DMS153 (cell line): Measurements from ENCODE around the gene CTU1.
"Not testable (repeated sequence)": the region's sequence is repeated elsewhere in the genome, so short reads cannot be mapped to it uniquely, and the experiment has no call there.

ENCODE experiments used
- DNase-seq: peaks from one replicate; lab custom pipeline; 2025; lab: John Stamatoyannopoulos, UW

CTU1 gene

DNA sequence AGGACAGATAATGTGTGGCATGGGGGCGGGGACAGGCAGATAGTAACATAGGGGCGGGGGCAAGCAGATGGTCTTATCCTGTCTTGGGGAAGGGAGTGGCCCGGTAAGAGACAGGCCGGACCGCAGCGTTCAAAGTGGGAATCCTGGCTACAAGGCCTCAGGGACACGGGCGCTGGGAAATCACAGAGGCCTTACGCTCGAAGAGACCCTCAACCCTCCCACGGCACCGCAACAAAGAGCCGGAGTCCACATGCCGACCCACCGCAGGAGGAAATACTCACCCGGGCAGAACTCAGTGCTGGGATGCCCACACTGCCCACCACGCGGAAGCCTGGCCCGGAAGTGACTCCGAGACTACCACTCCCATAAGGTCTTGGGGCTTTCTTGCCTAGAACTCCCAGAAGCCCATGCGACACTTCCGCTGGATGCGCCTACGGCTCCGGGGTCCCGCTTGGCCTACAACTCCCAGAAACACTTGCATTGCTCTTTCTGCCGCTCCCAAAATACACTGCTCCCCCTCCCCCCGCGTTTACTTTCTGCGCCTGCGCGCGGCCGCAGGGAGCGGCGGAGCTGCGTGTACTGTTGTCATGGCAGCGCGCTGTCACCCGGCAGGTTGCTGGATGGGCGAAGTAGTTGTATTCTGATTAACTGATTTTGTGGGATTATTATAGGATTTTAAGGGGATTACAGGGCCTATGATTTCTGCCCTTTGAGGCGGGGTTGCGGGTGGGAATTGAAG lies at the start of gene CTU1:
TSS of gene CTU1 (minus strand) at position 344 of the 739 bp plus-strand sequence. CDS start 3,840 bp downstream, outside the sequence.
- peak; percentile 98 for DNase-seq

DNA sequence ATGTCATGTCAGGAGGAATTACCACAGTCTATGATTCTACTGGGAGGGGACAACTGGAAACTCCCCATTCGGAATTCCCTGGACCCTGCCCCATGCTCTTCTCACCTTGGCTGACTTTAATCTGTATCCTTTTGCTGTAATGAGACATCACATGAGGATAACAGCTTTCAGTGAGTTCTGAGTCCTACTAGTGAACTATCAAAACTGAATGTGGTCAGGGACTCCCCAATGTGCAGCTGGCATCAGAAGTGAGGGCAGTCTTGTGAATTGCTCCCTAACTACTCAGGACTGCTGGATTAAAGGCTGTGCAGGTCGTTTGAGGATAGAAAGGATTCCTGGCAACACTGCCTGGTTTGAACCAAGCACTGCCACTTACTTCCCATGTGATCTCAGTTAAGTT lies 49.1 kb upstream of the CTU1 start:
- DNase-seq = no peak

DNA sequence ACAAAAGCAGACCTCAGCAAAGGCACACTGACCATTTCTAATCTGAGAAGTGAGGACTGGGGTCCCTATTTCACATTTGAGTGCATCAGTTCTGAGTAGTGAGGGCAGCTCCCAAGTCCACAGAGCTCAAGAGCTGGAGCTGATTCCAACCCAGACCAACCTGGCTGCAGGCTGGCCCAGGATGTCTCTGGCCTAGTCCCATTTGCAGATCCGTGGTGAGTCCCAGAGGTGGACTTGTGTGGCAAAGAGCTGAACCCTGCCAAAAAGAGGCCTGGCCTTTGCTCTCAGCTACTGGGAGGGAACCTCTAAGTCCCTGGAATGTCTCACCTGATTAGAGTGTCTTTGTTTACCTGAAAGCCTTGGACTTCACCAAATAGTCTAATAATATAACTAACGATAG lies 48.5 kb upstream of the CTU1 start:
- no peak for DNase-seq

DNA sequence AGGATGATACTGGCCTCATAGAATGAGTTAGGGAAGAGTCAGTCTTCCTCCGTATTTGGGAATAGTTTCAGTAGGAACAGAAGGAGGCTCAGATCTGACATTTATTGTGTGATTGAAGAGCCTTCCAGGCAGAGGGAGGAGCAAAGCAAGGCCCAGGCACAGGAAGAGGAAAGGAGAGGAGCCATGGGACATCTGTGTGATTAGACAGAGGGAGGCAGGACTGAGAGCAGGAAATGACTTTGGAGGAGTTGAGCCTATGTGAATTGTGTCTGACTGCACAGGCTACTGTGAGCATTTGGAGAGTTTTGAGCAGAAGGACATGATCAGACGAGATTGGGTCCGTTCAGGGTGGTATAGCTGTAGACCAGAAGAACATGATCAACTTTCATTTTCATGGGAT lies 42.4 kb upstream of the CTU1 start:
- no peak for DNase-seq

DNA sequence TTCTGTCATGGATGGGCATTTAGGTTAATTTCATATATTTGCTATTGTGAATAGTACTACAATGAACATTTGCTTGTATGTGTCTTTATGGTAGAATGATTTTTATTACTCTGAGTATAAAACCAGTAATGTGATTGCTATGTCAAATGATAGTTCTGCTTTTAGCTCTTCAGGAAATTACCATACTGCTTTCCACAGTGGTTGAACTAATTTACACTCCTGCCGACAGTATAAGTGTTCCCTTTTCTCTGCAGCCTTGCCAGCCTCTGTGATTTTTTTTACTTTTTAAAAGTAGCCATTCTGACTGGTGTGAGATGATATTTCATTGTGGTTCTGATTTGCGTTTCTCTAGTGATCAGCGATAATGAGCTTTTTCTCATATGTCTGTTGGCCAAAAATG lies 40.4 kb upstream of the CTU1 start:
- no peak for DNase-seq

DNA sequence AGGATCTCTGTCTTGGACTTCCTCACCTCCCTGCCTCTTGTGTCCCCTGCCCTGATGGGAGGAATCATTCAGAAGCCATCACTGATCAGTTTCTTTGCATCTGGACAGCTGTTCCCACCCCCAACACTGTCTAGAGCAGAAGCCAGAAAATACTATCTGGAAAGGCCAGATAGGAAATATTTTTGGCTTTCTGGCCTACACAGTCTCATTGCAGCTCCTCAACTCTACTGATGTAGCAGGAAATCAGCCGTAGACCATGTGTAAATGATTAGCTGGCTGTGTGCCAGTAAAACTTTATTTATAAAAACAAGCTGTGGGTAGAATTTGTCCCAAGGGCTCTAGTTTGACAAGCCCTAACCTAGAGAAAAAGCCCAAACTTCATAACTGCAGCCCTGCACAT lies 39.5 kb upstream of the CTU1 start:
- DNase-seq = no peak

DNA sequence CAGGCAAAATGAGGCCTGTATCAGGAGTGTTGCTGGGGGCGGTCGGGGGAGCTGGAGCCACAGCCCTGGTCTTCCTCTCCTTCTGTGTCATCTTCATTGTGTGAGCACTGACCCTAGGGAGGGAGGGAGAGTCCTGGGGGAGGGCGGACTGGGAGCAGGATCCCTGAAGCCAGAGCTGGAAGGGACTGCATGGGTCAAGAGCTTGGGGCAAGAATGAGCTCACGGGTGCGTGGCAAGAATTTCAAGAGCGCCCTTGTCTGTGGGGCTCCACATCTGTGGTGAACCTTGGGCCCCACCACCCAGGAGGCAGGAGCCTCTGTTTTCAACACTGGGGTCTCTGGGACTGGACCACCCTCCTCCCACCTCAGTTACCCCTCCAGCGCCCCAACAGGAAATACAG lies 38.5 kb upstream of the CTU1 start:
- DNase-seq = no peak

DNA sequence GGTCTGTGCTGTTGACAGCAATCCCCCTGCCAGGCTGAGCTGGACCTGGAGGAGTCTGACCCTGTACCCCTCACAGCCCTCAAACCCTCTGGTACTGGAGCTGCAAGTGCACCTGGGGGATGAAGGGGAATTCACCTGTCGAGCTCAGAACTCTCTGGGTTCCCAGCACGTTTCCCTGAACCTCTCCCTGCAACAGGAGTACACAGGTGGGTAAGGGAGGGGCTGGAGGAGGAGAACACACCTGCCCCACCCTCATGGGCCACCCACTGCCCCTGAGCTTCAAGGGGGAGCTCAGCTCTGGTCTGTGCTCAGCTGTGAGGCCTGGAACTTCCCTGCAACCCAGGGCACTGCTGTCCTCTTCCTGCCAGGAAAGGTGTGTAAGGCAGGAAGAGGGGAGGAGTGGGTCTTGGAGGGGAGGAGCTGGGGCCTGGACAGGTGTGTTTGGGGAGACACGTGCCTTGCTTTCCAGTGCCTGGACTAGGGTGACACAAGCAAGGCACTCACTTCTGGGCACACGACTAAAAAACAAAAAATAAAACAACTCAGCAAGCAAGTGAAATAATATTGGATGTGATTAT lies 37.8 kb upstream of the CTU1 start:
- no peak for DNase-seq

DNA sequence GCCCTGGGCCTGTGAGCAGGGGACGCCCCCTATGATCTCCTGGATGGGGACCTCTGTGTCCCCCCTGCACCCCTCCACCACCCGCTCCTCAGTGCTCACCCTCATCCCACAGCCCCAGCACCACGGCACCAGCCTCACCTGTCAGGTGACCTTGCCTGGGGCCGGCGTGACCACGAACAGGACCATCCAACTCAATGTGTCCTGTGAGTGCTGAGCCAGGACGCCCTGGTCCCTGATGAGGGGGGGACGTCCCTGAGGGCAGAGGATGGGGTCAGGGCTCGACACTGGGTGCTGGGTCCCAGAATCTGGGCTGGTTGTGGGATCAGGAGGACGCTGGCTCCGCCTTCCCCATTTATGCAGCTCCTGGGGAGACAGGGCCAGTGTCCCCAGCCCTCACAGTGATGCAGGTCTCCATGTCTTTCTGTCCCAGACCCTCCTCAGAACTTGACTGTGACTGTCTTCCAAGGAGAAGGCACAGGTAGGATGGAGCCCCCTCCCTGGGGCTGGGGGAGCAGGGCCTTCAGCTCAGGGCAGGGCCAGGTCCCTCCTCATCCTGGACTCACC lies 36.4 kb upstream of the CTU1 start:
- no peak for DNase-seq

DNA sequence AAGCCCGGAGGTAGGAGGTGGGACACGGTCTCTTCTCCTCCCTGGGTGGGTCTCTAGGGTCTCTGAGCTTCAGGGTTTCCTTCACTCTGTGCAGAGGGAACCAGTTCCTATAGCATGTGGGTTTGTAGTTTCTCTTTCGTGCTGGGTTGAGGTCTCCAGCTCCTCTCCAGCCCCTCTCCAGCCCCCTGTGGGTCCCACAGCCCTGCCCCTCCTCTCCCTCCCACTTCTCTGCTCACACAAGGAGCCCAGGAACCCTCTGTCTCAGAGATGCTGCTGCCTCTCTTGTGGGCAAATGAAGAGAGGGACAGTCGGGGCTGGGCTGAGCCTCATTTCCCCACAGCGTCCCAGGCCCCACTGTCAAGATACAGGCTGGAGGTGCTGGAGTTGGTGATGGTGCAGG lies 35.3 kb upstream of the CTU1 start:
- DNase-seq = no peak

DNA sequence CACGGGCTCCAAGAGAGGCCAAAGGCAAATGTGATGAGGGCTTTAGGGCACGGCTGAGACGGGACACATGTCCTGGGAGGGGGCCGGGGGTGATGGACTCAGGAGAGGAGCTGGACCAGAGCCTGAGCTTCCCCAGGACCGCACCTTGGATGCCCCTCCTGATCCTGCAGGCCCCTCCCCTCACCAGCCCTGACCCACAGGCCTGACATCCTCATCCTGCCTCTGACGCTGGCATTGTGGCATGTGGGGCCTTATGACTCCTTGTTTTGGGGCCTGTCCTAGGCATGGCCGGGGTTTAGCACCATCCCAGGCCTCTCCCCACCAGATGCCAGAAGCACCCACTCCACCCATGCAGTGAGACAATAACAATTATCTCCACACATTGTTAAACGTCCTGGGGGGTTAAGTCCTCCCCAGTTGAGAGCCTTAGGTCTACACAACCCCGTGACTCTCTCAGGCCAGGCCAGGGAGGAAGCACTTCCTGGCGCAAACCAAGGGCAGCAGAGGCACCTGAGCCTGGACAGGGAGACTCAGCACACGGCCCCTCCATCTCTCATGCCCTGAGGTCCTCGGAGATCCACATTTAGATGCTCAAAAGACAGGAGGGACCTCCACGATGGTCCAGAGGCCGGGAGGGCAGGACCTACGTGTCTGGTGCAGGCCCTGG lies 34.7 kb upstream of the CTU1 start:
- DNase-seq = not testable (repeated sequence)

DNA sequence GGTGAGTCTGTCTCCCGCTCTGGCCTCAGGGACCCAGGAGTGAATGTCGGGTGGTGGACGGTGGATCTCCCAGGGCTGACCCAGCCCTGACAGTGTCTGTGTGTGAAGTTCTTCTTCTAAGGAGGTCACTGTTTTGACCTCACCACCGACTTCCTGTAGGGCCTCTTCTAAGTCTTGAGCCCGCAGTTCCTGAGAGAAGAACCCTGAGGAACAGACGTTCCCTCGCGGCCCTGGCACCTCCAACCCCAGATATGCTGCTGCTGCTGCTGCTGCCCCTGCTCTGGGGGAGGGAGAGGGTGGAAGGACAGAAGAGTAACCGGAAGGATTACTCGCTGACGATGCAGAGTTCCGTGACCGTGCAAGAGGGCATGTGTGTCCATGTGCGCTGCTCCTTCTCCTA lies 33.9 kb upstream of the CTU1 start, which contains the start of gene SIGLEC7:
TSS of gene SIGLEC7 (plus strand) at position 183 of the 400 bp plus-strand sequence. CDS start at position 252, 69 bp downstream.
- DNase-seq = no peak

DNA sequence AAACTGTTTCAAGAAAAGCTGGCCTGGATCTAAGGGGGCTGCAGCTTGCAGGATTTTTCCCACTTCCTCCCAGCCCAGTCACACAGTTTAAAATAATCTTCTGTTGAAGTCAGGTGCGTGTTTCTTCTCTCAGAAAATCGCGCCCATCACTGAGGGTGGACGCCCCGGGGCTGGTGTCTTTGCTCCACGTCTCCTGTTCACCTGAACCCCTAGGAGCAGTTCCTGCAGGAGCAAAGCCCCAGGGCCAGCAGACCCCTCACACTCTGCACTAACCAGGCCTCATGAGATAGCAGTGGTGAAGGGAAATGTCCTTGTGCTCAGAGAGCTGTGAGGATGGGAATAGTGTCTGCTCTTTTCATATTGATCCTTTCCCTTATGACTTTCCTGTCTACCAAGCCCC lies 33.0 kb upstream of the CTU1 start:
- DNase-seq = no peak

DNA sequence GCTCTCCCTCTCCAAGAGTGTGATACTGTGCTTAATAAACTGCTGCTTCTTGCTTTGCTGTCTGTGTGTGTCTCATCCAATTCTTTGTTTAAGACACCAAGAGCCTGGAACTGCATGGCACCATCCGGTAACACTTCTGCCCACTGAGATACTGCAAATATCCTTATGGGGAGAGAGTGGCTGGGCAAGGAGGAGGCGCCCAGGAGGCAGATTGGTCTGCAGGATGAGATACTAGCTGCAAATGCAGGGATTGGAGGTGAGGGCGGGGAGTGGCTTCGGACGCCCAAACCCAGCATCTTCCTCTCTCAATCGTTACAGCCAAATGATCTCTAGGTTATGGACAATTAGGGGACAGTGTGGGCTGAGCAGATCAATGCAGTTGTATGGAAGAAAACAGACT lies 32.2 kb upstream of the CTU1 start:
- DNase-seq = no peak

DNA sequence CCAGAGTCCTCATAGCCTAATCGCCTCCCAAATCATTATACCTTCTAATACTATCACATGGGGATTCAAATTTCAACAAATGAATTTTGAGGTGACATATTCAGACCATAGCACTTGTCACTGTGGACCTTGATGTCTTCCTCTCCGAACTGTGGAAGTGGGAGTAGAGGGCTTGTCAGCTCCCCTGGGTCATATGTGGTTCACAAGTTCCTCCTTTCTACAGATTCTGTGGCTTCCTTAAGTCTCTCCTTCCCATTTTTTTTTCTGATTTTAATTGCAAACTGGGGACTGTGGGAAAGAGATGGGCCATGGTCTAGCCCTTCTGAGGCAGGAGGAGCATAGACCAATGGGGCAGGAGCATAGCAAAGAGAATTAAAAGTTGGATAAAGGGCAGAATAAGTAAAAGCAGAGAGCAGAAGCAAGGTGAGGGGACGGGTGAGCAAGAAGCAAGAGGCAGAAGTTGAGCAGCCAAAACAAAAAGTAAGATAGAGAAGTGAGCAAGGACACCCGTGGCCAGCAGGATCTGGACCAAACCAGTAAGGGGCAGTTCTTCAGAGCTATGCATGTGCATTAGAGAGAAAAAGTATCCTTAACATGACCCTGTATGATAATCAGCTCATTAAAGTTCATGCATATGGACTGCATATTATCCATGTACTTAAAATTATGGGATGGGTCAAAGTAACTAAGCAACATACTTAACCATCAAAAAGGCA lies 31.2 kb upstream of the CTU1 start:
- no peak for DNase-seq

DNA sequence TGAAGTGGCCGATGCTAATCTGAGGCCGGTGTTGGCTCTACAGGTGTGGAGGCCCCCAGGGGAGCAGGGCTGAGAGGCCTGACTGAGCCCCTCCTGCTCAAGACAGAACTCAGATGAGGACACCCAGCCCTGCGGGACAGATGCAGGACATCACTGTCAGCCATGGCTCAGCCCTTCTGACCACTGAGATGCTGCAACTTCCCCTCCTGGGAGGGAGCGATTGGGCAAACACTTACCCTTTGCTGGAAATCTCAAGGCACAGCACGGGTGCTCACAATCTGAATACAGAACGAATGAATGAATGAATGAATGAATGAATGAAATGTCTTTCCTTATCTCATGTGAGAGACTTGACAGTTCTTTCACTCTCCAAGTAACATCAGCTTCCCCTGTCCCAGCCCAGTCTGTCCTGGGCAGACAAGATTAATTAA lies 30.4 kb upstream of the CTU1 start:
- DNase-seq = no peak

DNA sequence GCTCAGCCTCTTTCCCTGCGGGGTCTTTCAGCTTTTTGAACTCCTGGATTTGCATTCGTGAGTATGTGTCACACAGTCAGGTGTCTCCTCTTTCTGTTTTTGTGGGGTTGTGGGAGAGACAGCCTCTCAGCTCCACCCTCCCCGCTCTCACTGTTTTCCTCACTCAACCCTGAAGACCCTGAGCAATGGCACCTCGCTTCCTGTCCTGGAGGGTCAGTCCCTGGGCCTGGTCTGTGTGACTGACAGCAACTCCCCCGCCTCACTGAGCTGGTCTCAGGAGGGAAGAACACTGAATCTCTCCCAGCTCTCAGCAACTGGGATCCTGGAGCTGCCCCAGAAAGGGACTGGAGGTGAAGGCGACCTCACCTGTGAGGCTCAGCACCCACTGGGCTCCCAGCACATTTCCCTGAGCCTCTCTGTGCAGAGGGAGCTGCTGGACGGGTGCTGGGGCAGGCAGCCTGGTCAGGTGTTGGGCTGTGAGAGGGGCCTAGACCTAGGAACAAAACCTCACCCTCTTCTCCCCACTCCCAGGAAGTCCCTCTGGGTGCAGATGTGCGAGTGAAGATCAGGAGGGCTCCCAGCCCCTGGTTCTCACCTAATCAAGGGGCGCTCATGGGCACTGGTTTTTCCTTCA lies 29.7 kb upstream of the CTU1 start:
- DNase-seq = no peak

DNA sequence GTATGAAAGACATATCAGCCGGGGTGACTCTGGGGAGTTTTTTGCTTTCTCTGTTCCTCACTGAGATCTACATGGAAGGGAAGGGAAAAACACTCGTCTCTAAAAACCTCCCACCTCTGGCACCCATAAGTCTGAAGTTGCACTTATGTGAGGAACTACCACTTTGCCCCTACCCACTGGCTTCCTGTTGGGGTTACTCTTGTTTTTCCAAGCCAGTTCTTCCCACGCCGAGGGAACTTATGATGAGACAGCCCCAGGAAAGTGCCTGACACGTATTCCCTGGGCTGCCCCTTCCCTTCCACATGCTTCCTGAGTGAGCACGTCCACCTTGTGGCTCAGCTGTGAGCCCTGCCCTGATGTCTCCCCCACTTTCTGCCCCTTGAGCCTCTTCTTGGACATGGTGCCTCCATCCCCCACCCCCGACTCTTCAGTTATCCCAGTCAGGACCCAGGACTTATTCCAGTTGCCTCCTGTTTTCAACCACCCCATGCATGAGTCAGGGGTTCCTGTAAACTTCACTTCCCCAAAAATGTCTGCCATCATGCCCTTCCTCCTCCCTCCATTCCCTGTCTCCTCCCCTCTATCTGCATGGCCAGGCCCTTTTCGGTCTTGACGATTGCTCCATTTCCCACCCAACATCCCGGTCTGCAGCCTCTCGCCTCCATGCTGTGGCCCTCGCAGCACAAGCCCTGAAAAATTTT lies 28.8 kb upstream of the CTU1 start:
- no peak for DNase-seq

DNA sequence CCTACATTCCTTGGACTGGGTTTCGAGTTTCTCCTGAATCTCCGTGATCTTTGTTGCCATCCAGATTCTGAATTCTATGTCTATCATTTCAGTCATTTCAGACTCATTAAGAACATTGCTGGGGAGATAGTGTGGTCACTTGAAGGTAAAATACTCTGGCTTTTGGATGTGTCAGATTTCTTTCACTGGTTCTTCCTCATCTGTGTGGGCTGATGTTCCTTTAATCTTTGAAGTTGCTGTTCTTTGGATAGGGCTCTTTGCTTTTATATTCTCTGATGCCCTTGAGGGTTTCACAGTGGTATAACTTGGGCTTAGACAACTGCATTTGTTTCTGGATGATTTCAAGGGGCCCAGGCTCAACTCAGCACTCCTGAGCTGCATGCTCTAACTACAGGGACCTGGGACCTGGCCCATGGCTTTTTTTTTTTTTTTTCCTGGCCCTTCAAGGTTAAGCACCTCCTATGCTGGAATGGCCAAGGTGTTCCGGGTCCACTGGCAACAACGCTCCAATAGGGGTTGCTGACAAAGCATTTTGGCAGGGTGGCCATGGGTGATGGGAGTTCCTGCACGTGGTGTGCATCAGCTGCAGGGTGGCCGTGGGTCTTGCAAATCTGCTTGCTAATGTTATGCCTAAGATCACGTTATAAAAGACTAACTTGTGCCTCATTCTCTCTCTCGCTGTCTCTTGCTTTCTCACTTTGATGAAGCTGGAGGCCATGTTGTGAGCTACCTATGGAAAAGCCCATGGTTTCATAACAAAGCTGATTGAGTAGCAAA lies 28.0 kb upstream of the CTU1 start:
- no peak for DNase-seq

DNA sequence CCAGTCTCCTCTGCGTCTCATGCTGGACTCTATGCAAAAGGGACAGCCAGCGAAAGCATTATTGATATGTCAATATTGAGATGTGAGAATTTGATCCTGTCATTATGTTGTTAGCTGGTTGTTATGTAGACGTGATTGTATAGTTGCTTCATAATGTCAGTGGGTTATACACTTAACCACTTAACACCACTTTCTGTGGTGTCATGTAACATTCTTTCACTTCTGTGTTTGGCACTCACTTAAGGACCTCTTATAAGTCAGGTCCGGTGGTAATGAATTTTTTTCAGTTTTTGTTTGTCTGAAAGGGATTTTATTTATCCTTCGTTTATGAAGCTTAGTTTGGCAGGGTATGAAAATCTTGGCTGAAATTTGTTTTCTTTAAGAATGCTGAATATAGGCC lies 26.8 kb upstream of the CTU1 start:
- no peak for DNase-seq
